HG02610 (cell line): ENCODE measurements around the gene SUN1.
A peak's percentile ranks its signal among the peaks of the same experiment; 100 is the strongest.
"Not testable (repeated sequence)": the region's sequence is repeated elsewhere in the genome, so short reads cannot be mapped to it uniquely, and the experiment has no call there.

Experiments
- ATAC-seq: cut with Tn5 transposase; IDR thresholded peaks from one replicate; pipeline ENCODE4 v1.9.1; 2021; ENCODE audit warnings: mild to moderate bottlenecking, moderate library complexity; ENCODE audit not compliant: unreplicated experiment

The SUN1 gene

DNA sequence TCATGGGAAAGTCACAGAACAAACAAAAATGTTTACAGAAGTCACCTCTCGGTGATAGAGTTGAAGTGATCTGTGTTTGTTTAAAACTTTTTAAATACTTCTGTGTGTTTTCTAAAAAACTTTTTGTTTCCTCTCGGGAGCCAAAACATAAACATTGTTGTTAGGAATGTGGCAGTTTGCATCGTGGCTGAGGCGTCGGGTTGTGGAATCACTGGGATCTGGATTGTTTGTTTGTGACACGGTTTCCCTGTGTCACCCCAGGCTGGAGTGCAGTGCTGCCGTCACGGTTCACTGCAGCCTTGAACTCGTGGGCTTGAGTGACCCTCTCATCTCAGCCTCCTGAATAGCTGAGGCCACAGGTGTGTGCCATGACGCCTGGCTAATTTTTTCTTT, 29.0 kb upstream of the SUN1 start:
- ATAC-seq: no peak

DNA sequence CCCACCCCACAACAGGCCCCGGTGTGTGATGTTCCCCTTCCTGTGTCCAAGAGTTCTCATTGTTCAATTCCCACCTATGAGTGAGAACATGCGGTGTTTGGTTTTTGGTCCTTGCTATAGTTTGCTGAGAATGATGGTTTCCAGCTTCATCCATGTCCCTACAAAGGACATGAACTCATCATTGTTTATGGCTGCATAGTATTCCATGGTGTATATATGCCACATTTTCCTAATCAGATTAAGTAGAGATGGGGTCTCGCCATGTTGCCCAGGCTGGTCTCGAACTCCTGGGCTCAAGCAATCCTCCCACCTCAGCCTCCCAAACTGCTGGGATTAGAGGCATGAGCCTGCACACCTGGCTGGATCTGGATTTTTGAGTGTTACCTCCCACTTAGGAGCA, 28.5 kb upstream of the SUN1 start:
- not testable (repeated sequence) for ATAC-seq

DNA sequence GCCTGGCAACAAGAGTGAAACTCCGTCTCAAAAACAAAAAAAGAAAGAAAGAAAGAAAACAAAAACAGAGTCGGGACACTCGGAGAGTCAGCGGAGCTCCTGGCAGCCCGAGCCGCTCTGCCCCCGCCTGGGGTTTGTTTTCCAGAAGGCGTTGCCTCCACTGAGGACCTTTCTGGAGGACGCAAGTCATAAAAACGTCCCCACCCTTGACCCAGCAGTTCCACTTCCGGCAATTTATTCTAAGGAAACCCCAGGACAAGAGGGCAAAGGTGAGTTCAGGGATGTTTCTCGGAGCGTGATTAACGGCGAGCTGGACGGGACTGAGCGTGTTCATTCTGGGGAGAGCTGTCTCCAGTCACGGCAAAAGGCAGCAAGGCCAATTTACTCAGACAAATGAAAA, 27.0 kb upstream of the SUN1 start:
- ATAC-seq: no peak

DNA sequence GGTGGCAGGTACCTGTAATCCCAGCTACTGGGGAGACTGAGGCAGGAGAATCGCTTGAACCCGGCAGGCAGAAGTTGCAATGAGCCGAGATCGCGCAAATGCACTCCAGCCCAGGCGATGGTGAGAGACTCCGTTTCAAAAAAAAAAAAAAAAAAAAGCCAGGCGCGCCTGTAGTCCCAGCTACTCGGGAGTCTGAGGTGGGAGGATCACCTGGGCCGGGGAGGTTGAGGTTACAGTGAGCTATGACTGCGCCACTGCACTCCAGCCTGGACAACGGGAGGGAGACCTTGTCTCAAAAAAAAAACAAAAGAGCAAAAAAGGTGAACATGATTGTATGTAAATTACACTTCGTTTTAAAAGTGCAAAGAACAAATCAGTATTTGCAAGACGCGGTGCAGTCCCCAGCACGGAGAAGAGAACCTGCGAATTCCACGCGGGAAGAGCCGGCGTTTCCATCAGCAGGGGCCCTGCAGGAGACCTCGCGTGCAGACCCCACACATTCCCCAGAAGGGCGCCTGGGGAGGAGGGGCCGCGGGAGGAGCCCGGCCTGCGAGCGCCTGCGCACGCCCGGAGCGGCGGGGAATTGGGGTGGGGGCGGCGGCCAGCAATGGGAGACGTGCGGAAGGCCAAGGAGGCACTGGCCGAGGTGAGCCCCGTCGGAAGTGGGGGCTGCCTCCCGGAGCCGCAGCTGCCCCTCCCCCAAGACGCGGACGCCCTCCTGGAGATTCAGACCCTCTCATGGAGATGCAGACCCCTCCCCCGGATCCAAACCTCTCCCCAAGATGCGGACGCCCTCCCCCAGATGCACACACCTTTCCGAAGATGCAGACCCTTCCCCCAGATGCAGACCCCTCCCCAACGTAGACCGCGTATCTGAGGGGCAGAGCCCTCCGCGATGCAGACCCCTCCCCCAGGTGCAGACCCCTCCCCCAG, 16.7 kb upstream of the SUN1 start:
- no peak for ATAC-seq

DNA sequence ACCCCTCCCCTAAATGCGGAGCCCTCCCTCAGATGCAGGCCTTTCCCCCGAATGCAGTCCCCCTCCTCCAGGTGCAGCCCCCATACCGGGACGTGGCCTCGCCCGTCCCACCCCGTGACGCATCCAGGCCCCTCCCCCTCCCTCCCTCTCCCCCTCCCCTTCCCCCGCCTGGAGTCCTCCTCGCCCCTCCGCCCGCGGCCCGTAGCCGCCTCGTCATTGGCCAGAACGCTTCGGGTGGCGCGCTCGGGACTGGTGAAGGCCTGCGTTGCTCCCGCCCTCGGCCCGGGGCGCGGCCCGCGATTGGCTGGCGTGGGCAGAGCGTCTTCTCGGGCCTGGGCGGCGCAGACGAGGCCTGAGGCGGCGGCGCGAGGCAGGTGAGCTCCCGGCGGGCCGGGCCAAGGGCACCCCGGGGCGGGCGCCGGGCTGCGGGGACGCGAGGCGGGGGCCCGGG, 16.0 kb upstream of the SUN1 start:
- peak; percentile 85 for ATAC-seq

DNA sequence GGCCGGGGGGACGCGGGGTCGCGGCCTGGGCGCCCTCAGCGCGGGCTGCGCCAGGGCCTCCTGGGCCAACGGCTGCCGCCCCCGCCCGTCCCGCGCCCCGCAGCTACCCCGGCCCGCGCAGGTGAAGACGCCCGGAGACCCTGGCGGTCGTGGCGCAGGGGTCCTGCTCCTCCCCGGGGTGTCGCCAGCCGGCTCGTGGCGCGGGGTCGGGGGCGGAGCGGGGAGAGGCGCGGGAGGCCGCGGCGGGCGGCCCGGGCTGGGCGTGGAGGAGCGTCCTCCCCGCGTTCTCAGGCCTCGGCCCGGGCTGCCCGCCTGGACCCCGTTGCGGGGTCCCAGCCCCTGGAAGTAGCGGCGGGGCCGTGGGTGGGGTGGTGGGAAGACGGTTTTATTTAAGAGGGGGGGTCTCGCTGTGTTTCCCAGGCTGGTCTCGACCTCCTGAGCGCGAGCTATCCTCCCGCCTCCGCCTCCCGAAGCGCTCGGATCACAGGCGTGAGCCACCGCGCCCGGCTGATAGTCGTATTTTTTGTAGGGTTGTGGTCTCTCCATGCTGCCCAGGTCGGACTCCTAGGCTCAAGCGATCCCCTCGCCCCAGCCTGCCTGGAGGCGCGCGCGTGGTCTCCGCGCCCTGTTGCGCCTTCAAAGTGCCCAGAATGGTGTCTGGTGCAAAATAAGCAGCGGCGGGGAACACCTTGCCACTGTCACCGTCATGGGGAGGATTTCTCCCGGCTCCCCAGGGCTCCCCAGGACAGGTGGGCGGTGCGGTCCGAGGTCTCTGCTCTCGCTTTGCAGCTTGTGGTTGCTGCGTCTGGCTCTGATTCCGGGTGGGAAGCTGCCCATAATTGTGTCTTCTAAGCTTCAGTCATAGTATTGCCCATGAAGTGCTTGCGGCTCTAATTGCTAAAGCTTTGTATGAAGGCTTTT, 15.3 kb upstream of the SUN1 start:
- ATAC-seq: peak; percentile 13

DNA sequence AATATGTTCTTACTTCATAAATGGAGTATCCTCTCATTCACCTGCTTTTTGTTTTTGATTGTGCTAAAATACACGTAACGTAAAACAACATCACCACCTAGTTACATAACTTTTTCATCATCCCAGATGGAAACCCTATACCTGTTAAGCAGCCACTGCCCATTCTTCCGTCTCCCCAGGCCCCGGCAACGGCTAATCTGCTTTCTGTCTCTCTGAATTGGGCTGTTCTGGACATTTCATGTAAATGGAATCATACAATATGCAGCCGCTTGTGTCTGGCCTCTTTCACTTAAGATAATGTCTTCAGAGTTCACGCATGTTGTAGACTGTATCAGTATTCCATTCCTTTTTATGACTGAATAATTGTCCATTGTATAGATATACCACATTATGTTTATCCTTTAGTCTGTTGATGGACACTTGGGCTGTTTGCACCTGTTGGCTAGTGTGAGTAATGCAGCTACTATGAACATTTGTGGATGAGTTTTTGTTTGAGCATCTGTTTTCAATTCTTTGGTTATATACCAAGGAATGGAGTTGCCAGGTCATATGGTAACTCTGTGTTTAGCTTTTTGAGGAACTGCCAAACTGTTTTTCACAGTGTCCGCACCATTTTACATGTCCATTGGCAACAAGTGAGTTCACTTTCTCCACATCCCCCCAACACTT, 14.1 kb upstream of the SUN1 start:
- no peak for ATAC-seq

DNA sequence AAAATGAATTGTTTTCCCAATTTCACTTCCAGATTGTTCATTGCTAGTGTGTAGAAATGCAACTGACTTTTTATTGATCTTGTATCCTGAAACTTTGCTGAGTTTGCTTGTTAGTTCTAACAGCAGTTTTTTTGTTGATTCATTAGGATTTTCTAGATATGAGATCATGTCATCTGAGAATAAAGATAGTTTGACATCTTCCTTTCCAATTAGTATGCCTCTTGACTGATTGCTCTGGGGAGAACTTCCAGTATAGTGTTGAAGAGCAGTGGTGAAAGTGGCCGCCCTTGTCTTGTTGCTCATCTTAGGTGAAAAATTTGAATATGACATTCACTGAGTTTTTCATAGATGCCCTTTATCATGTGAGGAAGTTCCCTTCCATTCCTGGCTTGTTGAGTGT, 11.9 kb upstream of the SUN1 start:
- no peak for ATAC-seq

DNA sequence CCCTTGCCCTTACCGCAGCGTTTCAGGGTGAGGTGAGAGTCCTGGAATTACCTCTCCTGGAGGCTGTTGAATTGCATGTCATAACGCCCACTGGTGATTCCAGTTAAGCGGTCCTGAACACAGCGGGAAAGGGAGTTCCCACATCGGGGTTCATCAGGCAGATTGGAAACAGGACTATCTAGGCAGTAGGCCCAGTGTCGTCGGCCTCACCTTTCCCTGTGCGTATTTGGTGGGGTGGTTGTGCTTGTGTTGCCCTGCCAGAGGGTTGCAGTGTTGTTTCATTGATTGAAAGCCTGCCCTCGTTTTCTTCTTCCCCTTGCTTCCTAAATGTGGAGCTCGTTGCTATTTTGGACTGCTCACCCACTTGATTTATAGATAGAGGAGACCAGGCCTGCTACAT, 10.6 kb upstream of the SUN1 start:
- ATAC-seq: no peak

DNA sequence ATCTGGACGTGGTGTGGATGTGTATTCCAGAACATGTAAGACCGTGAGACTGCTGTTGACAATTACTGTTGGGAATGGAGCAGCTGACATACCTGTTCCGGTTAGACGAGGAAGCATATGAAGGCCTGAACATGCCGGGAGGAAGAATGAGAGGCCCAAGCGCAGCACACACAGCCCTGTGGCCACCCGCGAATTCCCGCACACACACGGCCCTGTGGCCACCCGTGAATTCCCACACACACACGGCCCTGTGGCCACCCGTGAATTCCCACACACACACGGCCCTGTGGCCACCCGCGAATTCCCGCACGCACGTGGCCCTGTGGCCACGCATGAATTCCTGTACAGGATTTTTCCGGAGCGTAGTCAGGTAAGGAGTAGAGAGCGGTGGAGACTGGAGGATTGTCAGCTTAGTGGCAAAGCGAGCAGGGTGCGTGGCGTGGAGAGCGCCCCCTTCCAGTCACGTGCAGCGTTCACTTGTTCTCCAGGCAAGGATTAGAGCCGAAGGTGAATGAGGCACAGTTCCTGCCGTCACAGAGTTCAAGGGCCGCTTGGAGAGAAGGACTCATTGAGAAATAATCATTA, 9.5 kb upstream of the SUN1 start:
- no peak for ATAC-seq

DNA sequence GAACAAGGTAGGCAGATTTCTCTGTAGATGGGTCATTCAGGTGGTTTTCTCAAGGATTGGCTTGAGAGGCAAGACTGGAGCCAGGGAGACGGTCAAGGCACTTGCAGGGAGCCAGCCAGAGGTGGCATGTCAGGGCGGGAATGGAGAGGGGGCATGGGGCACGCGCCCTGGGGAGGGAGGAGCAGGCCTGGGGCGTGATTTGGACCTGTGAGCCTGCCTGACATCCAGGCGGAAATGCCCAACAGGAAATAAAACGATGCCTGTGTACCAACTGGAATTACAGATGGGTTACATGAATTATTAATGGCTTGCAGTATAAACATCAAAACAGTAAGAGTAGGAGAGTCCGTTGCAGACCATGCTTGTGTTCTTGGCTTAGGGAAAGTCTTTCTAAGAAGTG, 8.6 kb upstream of the SUN1 start:
- ATAC-seq: no peak

DNA sequence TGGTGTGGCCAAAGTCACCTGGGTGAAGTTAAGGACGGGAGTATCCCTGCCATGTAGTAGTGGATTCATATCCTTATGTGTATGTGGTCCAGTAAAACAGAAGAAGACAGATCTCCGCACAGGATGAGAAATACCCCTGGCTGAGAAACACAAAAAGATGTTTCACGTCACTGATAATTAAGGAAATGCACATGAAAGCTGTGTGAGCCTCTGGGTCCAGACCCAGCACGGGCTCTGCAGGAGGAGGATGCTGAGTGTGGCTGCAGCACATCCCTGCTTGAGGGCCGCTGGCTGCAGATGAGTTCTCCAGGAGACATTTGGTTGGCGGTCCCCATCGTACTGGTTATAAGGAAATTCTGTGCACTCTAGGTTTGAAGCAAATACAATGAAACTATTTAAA, 8.2 kb upstream of the SUN1 start:
- no peak for ATAC-seq

DNA sequence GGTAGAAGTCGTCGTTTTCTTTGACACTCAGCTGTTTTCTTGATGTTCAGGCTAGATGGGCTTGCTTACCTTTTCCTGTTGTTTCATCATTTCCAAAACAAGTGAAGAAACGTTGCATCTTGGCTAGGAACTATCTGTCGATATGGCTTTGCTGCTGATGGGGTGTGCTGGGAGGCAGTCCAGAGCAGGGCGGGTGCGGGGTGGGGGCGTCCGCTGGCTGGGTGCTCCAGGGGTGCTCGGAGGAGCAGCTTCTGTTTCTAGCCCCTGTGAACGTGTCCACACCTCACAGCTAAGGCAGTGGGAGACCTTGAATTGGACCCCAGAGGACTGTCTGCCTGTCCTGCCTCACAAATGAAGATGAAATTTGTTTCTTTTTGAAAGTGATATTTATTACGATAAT, 7.6 kb upstream of the SUN1 start:
- no peak for ATAC-seq

DNA sequence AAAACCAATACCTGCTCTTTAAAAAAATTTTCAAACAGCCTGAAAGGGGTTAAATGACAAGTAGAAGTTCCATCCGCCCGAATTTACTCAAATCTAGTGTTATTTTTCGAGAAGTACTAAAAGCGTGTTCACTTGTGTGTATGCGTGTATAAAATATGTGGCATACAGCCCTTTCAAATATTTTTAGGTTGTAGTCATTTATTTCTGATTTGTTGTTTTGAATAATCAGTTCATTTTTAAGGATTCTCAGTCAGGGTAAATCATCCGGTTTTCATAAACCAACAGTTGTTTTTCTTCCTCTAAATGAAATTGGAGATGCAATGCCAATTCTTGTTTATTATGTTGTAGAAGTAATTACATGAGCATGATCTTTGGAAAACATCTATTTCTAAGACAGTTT, 6.9 kb upstream of the SUN1 start:
- ATAC-seq: no peak

DNA sequence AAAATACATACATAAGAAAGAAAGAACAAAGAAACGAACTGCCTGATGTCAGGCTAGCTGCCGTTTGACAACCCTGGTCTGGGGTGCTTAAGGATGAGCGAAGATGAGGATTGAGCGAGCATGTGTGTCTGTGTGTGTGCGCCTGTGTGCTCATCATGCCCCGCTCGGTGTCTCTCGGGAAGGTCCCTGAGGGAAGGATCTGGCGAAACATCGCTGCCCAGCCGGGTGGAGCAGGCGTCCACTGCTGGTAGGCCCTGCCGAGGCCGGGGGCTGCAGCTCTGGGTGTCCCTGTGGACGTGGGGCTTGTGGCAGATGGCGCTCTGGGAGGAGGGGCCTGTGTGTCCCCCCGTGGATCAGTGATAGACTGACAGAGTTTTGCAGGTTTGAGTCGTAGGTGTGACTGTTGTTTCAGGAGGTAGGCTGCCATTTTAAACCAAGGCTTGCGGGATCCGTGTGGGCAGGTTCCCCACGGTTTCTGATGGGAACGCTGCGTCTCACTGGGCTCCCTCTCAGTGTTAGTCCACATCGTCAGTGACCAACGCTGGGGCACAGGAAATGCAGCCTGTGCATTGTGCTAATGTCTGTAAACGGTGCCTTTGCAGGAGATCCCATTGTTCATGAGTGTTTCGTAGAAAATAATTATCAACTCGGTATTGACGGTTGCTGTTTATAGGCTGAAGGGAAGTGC, 5.9 kb upstream of the SUN1 start:
- no peak for ATAC-seq

DNA sequence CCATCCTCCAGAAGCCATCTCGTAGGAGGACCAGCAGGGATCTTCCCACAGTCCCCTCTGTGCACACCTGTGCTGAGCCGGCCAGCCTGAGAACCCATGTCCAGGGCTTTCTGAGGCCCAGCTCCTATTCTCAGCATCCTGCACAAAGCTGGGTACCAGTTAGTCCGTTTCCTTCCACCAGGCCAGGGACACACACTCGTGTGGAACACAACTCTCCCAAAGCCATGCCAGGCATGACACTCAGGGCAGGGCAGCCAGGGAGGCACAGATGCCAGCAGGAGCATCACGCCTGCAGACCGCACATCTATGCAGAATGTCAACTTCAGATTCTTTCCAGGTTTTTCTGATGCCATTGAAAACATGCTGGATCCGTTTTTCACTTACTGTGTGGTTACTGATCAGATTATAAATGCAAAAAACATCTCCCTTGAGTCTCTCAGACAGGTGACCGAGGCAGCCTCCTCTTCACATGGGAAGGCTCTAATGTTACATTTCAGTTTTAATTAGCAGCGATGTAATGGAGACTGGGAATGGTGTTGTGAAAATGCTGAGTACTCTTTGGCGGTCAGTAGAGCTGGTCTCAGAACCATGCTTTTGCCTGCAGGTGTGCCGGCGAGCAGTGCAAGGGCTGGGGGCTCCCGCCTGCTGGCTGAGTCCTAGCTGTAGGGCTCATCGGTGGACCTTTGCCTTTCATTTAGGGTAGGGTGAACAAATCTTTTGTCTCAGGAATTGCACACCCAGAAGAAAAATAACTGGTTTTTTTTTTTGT, 3.3 kb upstream of the SUN1 start:
- ATAC-seq: no peak

DNA sequence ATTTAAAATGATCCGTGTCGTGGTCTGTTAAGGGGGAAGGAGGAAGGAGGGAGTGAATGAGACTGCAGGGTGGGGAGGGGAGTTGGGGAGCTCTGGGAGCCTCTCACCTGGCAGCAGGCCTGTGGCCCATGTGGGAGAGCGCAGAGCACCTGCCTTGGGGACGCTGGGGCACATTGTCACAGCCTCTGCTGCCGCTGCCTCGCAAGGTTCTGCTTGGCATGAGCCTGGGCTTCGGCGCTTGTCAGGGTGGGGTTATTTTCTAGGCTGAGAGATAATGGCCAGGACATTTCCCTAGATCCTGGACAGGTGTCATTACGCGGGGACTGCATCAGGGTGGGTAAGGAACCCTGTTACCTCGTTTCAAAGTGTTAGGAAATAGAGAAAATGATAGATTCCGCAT, 2.2 kb upstream of the SUN1 start:
- ATAC-seq: no peak

DNA sequence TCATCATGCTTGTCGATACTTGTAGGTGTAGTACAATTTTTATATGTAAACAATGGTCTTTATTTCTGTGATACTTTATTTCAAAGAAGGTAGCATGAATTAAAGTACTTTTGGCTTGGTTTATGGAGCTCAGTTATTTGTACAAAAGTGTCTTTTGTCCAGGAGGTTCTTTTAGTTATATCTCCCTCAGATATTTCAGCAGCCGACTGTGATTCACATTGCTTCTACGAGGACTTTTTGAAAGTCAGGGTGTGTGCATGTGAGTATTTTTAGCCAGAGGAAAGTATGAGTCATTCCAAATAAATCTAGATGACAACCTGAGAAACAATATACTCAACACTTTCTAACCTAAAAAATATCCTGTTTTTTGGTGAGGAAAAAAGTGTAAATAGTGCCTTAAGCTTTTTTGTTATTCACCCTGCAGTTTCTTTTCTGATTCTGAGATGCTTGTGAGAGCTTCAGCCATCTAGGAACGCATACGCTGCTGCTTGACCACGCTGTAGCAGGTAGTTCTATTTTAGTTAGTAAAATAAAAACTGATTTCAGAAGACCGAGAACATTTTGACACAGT, 595 bp upstream of the SUN1 start:
- ATAC-seq: peak; percentile 68

DNA sequence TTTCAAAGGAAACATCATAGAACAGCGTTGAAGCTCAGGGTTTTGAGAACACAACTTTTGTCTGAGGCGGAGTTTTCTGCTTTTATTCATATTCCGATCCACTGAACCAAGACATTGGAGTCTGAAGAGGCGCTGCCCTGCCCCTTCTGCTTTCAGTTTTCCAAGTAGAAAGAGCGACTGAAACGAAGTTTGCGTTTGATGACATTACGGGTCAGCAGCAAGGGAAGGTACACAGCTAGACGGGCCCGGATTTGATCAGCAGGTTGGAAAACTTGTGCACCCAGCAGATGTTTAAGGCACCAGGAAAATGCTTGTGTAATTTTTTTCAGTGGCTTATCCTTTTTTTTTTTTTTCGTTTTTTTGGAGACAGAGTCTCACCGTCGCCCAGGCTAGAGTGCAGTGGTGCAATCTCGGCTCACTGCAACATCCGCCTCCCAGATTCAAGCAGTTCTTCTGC, 720 bp downstream of the SUN1 start:
- ATAC-seq: no peak
